ENCODE data around the gene SLC25A11.
"Not testable (repeated sequence)": the region's sequence is repeated elsewhere in the genome, so short reads cannot be mapped to it uniquely, and the experiment has no call there.

SLC25A11 gene

GRCh38 chr17:4928881-4929280 lies 11.0 kb downstream of the SLC25A11 start:
- Histone ChIP-seq H3K4me1 (ENCODE audit: insufficient read depth, low read length) (peaks cover under 1% of the 10 kb centered on the region), H3K27ac (ENCODE audit: low read depth, low read length) (no peak overlapping the region), H3K4me3 (ENCODE audit: low read depth in 1 of 2, low read length in 2 of 2) (no peak overlapping the region), H3K9me3 (ENCODE audit: low read length) (no peaks in the 10 kb centered on the region), H3K27me3 (ENCODE audit: control insufficient read depth in 1 of 2, insufficient read depth in 2 of 2, low read length in 2 of 2) (no peaks in the 10 kb centered on the region), H3K9ac (ENCODE audit: low read length) (no peak overlapping the region), H3K36me3 (ENCODE audit: insufficient read depth, low read length) (no peaks in the 10 kb centered on the region)

DNA sequence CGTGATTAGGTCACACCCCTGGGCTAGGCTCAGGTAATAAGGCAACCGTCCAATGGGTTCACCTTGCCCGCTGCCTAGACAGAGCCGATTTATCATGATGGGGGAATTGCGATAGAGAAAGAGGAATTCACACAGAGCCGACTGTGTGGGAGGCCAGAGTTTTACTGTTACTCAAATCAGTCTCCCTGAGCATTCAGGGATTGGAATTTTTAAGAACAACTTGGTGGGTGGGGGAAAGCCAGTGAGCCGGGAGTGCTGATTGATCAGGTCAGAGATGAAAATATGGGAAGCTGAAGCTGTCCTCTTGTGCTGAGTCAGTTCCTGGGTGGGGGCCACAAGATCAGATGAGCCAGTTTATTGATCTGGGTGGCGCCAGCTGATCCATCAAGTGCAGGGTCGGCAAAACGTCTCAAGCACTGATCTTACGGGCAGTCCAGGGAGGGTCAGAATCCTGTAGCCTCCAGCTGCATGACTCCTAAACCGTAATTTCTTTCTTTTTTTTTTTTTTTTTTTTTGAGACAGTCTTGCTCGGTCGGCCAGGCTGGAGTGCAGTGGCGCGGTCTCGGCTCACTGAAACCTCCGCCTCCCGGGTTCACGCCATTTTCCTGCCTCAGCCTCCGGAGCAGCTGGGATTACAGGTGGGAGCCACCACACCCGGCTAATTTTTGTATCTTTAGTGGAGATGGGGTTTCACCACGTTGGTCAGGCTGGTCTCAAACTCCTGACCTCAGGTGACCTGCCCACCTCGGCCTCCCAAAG lies 13.1 kb downstream of the SLC25A11 start:
- H3K27ac ChIP-seq (ENCODE audit: low read depth, low read length); H3K9me3 ChIP-seq (ENCODE audit: low read length); H3K27me3 ChIP-seq (ENCODE audit: control insufficient read depth in 1 of 2, insufficient read depth in 2 of 2, low read length in 2 of 2); H3K4me3 ChIP-seq (ENCODE audit: low read depth in 1 of 2, low read length in 2 of 2); H3K4me1 ChIP-seq (ENCODE audit: insufficient read depth, low read length); H3K9ac ChIP-seq (ENCODE audit: low read length); H3K36me3 ChIP-seq (ENCODE audit: insufficient read depth, low read length): not testable (repeated sequence)

- Histone ChIP-seq H3K36me3 (ENCODE audit: insufficient read depth, low read length) (no peaks in the 10 kb centered on the region), H3K9ac (ENCODE audit: low read length) (no peak overlapping the region), H3K27ac (ENCODE audit: low read depth, low read length) (no peak overlapping the region), H3K27me3 (ENCODE audit: control insufficient read depth in 1 of 2, insufficient read depth in 2 of 2, low read length in 2 of 2) (no peaks in the 10 kb centered on the region), H3K4me3 (ENCODE audit: low read depth in 1 of 2, low read length in 2 of 2) (no peak overlapping the region), H3K9me3 (ENCODE audit: low read length) (no peaks in the 10 kb centered on the region), H3K4me1 (ENCODE audit: insufficient read depth, low read length) (no peaks in the 10 kb centered on the region)
Measured at GRCh38 chr17:4921320-4921719, 18.5 kb downstream of the SLC25A11 start.

GRCh38 chr17:4920351-4921048 lies 19.3 kb downstream of the SLC25A11 start:
- no peak overlapping the region for H3K4me3 ChIP-seq (ENCODE audit: low read depth in 1 of 2, low read length in 2 of 2)
- H3K9me3 ChIP-seq (ENCODE audit: low read length): no peaks in the 10 kb centered on the region
- H3K27ac ChIP-seq (ENCODE audit: low read depth, low read length): no peak overlapping the region
- H3K36me3 ChIP-seq (ENCODE audit: insufficient read depth, low read length): no peaks in the 10 kb centered on the region
- H3K4me1 ChIP-seq (ENCODE audit: insufficient read depth, low read length): no peaks in the 10 kb centered on the region
- H3K27me3 ChIP-seq (ENCODE audit: control insufficient read depth in 1 of 2, insufficient read depth in 2 of 2, low read length in 2 of 2): no peaks in the 10 kb centered on the region
- H3K9ac ChIP-seq (ENCODE audit: low read length): no peak overlapping the region

- no peaks in the 10 kb centered on the region for H3K9me3 ChIP-seq (ENCODE audit: low read length)
- H3K4me1 ChIP-seq (ENCODE audit: insufficient read depth, low read length): no peaks in the 10 kb centered on the region
- H3K4me3 ChIP-seq (ENCODE audit: low read depth in 1 of 2, low read length in 2 of 2): no peak overlapping the region
- no peak overlapping the region for H3K9ac ChIP-seq (ENCODE audit: low read length)
- H3K27me3 ChIP-seq (ENCODE audit: control insufficient read depth in 1 of 2, insufficient read depth in 2 of 2, low read length in 2 of 2): no peaks in the 10 kb centered on the region
- no peak overlapping the region for H3K27ac ChIP-seq (ENCODE audit: low read depth, low read length)
- H3K36me3 ChIP-seq (ENCODE audit: insufficient read depth, low read length): no peaks in the 10 kb centered on the region
Measured at GRCh38 chr17:4919511-4920047, 20.3 kb downstream of the SLC25A11 start.

- H3K9me3 ChIP-seq (ENCODE audit: low read length); H3K27me3 ChIP-seq (ENCODE audit: control insufficient read depth in 1 of 2, insufficient read depth in 2 of 2, low read length in 2 of 2); H3K27ac ChIP-seq (ENCODE audit: low read depth, low read length); H3K36me3 ChIP-seq (ENCODE audit: insufficient read depth, low read length); H3K4me1 ChIP-seq (ENCODE audit: insufficient read depth, low read length); H3K9ac ChIP-seq (ENCODE audit: low read length); H3K4me3 ChIP-seq (ENCODE audit: low read depth in 1 of 2, low read length in 2 of 2): not testable (repeated sequence)
Measured at GRCh38 chr17:4914551-4914950, 25.3 kb downstream of the SLC25A11 start.

DNA sequence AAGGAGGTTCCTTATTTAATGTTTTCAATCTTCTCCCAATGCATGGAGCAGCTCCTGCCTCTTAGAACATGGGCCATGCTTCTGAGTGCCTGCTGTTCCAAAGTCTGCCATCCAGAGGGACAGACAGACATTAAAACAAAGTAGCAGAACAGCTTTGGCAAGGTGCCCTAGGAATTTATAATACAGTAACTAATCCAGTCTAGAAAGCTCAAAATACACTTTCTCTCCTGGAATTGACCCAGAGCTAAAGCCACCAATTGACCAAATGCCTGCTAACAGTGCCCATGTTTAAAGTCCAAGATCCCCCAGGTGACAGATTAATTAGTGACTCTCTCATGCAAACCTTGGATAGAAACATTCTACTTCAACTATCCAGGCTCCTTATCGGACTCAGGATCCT lies 25.9 kb downstream of the SLC25A11 start:
- H3K9me3 ChIP-seq (ENCODE audit: low read length): no peaks in the 10 kb centered on the region
- no peaks in the 10 kb centered on the region for H3K36me3 ChIP-seq (ENCODE audit: insufficient read depth, low read length)

DNA sequence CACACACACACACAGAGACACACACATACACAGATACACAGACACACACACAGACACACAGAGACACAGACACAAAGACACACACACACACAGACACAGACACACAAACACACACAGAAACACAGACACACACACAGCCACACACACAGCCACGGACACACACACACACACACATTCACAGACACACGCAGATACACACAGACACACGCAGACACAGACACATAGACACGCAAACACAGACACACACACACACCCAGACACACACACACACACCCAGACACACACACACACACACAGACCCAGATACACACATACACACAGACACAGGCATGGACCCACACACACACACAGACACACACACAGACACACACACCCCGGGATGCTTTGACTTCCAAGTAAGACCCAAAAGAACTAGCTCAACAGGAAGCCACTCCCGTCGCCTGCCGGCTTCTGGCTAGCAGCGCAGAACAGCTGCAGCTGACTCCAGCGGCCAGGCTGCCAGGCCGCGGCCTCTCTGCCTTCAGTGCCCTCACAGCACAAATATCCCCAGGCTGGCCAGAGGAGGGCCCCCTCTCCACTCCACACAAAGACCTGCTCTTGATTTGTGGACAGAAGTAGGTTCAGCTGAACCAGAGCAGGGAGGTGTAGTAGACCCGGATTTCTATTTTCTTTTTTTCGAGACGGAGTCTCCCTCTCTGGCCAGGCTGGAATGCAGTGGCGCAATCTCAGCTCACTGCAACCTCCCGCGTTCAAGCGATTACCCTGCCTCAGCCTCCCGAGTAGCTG lies 30.9 kb downstream of the SLC25A11 start:
- Histone ChIP-seq H3K36me3 (ENCODE audit: insufficient read depth, low read length) (no peaks in the 10 kb centered on the region), H3K9ac (ENCODE audit: low read length) (peak overlapping the region; percentile 14), H3K27me3 (ENCODE audit: control insufficient read depth in 1 of 2, insufficient read depth in 2 of 2, low read length in 2 of 2) (peaks cover 0 to 4% of the 10 kb centered on the region in 2 donors), H3K4me1 (ENCODE audit: insufficient read depth, low read length) (peaks cover 14% of the 10 kb centered on the region), H3K27ac (ENCODE audit: low read depth, low read length) (no peak overlapping the region), H3K9me3 (ENCODE audit: low read length) (no peaks in the 10 kb centered on the region), H3K4me3 (ENCODE audit: low read depth in 1 of 2, low read length in 2 of 2) (no peak overlapping the region)

More for the DNA sequence above, 25.9 kb downstream of the SLC25A11 start:
- Histone ChIP-seq H3K9ac (ENCODE audit: low read length) (no peak overlapping the region), H3K4me3 (ENCODE audit: low read depth in 1 of 2, low read length in 2 of 2) (no peak overlapping the region), H3K4me1 (ENCODE audit: insufficient read depth, low read length) (peaks cover 8% of the 10 kb centered on the region), H3K27ac (ENCODE audit: low read depth, low read length) (no peak overlapping the region), H3K27me3 (ENCODE audit: control insufficient read depth in 1 of 2, insufficient read depth in 2 of 2, low read length in 2 of 2) (no peaks in the 10 kb centered on the region)

DNA sequence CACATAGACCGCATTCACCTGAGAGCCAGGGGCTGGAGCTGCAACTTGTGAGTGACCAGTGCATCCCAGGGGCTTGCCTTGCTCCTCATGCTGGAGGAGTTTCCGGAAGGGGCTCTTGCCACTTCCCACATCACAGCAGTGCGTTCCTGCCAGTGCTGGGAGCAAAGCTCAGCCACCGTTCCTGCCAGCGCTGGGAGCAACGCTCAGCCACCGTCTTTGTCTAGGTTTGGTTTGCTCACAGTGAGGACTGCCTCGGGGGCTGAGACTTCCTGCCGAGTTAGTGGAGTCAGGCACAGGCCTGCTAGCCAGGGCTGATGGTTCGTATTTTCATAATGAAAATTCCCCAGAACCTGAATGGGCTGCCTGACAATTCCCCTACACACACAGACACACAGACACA lies 31.5 kb downstream of the SLC25A11 start:
- no peaks in the 10 kb centered on the region for H3K9me3 ChIP-seq (ENCODE audit: low read length)
- H3K4me3 ChIP-seq (ENCODE audit: low read depth in 1 of 2, low read length in 2 of 2): no peak overlapping the region
- H3K4me1 ChIP-seq (ENCODE audit: insufficient read depth, low read length): peaks cover 14% of the 10 kb centered on the region
- no peak overlapping the region for H3K27ac ChIP-seq (ENCODE audit: low read depth, low read length)
- H3K36me3 ChIP-seq (ENCODE audit: insufficient read depth, low read length): no peaks in the 10 kb centered on the region
- peaks cover 0 to 5% of the 10 kb centered on the region in 2 donors for H3K27me3 ChIP-seq (ENCODE audit: control insufficient read depth in 1 of 2, insufficient read depth in 2 of 2, low read length in 2 of 2)
- no peak overlapping the region for H3K9ac ChIP-seq (ENCODE audit: low read length)

DNA sequence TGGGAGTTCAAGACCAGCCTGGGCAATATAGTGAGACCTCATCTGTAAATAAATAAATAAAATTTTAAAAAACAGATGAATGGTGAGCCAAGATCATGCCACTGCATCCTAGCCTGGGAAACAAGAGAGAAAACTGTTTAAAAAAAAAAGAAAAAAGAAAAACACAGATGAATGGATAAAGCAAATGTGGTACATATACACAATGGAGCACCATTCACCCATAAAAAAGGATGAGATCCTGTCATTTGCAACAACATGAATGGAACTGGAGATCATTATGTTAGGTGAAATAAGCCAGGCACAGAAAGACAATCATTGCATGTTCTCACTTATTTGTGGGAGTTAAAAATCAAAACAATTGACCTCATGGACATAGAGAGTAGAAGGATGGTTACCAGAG lies 33.2 kb downstream of the SLC25A11 start:
- H3K27me3 ChIP-seq (ENCODE audit: control insufficient read depth in 1 of 2, insufficient read depth in 2 of 2, low read length in 2 of 2); H3K36me3 ChIP-seq (ENCODE audit: insufficient read depth, low read length); H3K4me3 ChIP-seq (ENCODE audit: low read depth in 1 of 2, low read length in 2 of 2); H3K27ac ChIP-seq (ENCODE audit: low read depth, low read length); H3K9ac ChIP-seq (ENCODE audit: low read length); H3K9me3 ChIP-seq (ENCODE audit: low read length): not testable (repeated sequence)
- H3K4me1 ChIP-seq (ENCODE audit: insufficient read depth, low read length): peaks cover 14% of the 10 kb centered on the region

- no peak within 1 kb of the TSS for H3K4me3 ChIP-seq (ENCODE audit: low read depth in 1 of 2, low read length in 2 of 2)
- H3K36me3 ChIP-seq (ENCODE audit: insufficient read depth, low read length): no peaks in the 10 kb centered on the region
- H3K27ac ChIP-seq (ENCODE audit: low read depth, low read length): no peak within 1 kb of the TSS
- H3K9me3 ChIP-seq (ENCODE audit: low read length): no peaks in the 10 kb centered on the region
- peaks cover 11% of the 10 kb centered on the region for H3K4me1 ChIP-seq (ENCODE audit: insufficient read depth, low read length)
- H3K9ac ChIP-seq (ENCODE audit: low read length): no peak within 1 kb of the TSS
- peaks cover 11 to 35% of the 10 kb centered on the region in 2 donors for H3K27me3 ChIP-seq (ENCODE audit: control insufficient read depth in 1 of 2, insufficient read depth in 2 of 2, low read length in 2 of 2)
Measured at GRCh38 chr17:4903051-4903818, 36.6 kb downstream of the SLC25A11 start, which contains the start of gene CHRNE. CHRNE (minus strand) TSS chr17:4903098; CDS start chr17:4903063, 35 bp downstream.
